K562 (cell line): ENCODE measurements around the gene C1QTNF6. TPM values are rescaled to one million over a fixed set of nuclear protein-coding genes. Genes with fewer than 3 reads are reported as not detected.

Source experiments
- ASH1L ChIP-seq: fragments of 450-650 bp; IDR thresholded peaks from 2 replicates; pipeline ENCODE4 v1.6.1; 2018; ENCODE audit warnings: borderline replicate concordance, mild to moderate bottlenecking, low read depth; ENCODE audit not compliant: partially characterized antibody
- GATAD2B ChIP-seq: fragments of 450-650 bp; IDR thresholded peaks from 2 replicates; pipeline ENCODE4 v1.6.1; 2017; ENCODE audit warnings: mild to moderate bottlenecking, borderline replicate concordance
- PCBP1 ChIP-seq: fragments of 200-400 bp; formaldehyde crosslinking; IDR thresholded peaks from 2 replicates; pipeline ENCODE4 v1.6.1; 2018; ENCODE audit warnings: mild to moderate bottlenecking, low read depth, low read length; ENCODE audit not compliant: poor library complexity, severe bottlenecking
- PML ChIP-seq: IDR thresholded peaks from 2 replicates; pipeline ENCODE4 v1.6.1; 2012; ENCODE audit warnings: low read length, inconsistent platforms
- polyA plus RNA-seq, 8 experiments: library from polyadenylated mRNA; depleted of rRNA in 4 of 8; stranded (reverse) in 5 of 8; unstranded in 3 of 8; fragments of >200 nt; fragmentation: Nextera tagmentation in 2 of 8; fragmentation: Illumina TruSeq in 1 of 8; extraction: Ambion mirVana in 2 of 8; extraction: Trizol in 1 of 8; gene quantifications; 2 replicates each; pipeline versions ENCODE4 v1.2.1 to v1.2.3, GENCODE V29; 2011 to 2014; ENCODE audit warnings: inconsistent platforms in 1 of 8, missing spikeins in 1 of 8
- total RNA-seq, 7 experiments: library from RNA; depleted of rRNA in 6 of 7; stranded (reverse); fragments of >200 nt in 6 of 7; fragmentation: Illumina TruSeq in 2 of 7; extraction: Trizol in 2 of 7; gene quantifications; 2 replicates each; pipeline versions ENCODE4 v1.2.1 to v1.2.3, GENCODE V29; 2011 to 2021; ENCODE audit warnings: low replicate concordance in 1 of 7
- TF ChIP-seq, protein P1 (sequence below): fragments of 450-650 bp; IDR thresholded peaks from 2 replicates; pipeline ENCODE4 v1.6.1; 2018; ENCODE audit not compliant: partially characterized antibody

Gene C1QTNF6
- total and polyA plus RNA-seq, 9 of the 15 experiments (the other 6 are each of a cell fraction or from before 2014, with no cell fraction given), result 0.18 to 0.92 (median 0.55) TPM

DNA sequence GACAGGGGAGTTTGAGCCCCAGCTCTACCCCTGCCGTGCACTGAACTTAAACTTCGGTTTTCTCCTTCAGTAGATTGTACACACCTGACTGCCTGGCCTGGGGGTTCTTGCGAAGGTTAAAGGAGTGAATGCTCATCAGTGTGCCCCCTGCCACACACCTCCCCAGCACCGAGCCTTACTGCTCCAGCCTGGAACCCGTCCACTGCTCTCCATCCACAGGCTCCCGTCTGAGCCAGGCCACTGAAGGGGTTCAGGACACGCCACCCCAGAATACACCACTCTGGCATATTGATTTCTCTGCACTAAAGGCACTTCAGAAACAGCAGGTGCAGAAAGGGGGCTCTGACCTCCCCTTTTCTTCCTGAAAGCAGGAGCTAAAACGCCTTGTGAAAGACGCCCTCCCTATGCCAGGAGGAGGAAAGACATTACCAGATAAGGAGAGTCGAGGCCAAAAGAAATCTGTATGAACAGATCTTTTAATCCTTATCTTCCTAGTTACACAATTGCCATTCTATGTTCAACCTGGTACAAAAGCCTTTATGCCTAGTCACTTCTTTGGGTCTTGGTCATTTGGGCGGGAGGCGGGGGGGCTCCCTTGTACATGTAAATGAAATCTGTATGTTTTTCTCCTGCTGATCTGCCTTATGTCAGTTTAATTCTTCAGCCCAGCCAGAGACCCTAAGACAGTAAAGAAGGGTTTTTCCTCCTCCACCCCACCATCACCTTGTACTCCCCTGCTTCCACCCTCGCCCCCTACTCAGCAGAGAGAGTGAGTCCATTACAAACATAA lies 26.1 kb upstream of the C1QTNF6 start (continued):
- TF ChIP-seq, protein P1, sequence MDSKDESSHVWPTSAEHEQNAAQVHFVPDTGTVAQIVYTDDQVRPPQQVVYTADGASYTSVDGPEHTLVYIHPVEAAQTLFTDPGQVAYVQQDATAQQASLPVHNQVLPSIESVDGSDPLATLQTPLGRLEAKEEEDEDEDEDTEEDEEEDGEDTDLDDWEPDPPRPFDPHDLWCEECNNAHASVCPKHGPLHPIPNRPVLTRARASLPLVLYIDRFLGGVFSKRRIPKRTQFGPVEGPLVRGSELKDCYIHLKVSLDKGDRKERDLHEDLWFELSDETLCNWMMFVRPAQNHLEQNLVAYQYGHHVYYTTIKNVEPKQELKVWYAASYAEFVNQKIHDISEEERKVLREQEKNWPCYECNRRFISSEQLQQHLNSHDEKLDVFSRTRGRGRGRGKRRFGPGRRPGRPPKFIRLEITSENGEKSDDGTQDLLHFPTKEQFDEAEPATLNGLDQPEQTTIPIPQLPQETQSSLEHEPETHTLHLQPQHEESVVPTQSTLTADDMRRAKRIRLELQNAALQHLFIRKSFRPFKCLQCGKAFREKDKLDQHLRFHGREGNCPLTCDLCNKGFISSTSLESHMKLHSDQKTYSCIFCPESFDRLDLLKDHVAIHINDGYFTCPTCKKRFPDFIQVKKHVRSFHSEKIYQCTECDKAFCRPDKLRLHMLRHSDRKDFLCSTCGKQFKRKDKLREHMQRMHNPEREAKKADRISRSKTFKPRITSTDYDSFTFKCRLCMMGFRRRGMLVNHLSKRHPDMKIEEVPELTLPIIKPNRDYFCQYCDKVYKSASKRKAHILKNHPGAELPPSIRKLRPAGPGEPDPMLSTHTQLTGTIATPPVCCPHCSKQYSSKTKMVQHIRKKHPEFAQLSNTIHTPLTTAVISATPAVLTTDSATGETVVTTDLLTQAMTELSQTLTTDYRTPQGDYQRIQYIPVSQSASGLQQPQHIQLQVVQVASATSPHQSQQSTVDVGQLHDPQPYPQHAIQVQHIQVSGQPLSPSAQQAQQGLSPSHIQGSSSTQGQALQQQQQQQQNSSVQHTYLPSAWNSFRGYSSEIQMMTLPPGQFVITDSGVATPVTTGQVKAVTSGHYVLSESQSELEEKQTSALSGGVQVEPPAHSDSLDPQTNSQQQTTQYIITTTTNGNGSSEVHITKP, result peak; percentile 92
- TF ChIP-seq ASH1L (no peak), PML (no peak), GATAD2B (no peak), PCBP1 (no peak)
